SK-MEL-5 (cell line): Measurements from ENCODE around the gene PIP5KL1. TPM values are rescaled to one million over a fixed set of nuclear protein-coding genes. Genes with fewer than 3 reads are reported as not detected.

Experiments
- DNase-seq: peaks from one replicate; pipeline ENCODE4 v3.0.0-alpha.2; 2016; ENCODE audit warnings: low read depth, low spot score
- in situ Hi-C: cut with HindIII; loops from 2 replicates; pipeline ENCODE4 v1.10.0; 2016; ENCODE audit warnings: low sequenced_read_pairs, high pct_unique_total_duplicates, low pct_unique_long_range_greater_than_20kb
- total RNA-seq: library from RNA; depleted of rRNA; stranded (reverse); fragments of >200 nt; shearing (Covaris generic); gene quantifications from 2 replicates; pipeline ENCODE4 v1.2.3, GENCODE V29; 2014; rRNA removed

The PIP5KL1 gene
- total RNA-seq, 1 experiment from 2014 or later, result 0.32 TPM

DNA sequence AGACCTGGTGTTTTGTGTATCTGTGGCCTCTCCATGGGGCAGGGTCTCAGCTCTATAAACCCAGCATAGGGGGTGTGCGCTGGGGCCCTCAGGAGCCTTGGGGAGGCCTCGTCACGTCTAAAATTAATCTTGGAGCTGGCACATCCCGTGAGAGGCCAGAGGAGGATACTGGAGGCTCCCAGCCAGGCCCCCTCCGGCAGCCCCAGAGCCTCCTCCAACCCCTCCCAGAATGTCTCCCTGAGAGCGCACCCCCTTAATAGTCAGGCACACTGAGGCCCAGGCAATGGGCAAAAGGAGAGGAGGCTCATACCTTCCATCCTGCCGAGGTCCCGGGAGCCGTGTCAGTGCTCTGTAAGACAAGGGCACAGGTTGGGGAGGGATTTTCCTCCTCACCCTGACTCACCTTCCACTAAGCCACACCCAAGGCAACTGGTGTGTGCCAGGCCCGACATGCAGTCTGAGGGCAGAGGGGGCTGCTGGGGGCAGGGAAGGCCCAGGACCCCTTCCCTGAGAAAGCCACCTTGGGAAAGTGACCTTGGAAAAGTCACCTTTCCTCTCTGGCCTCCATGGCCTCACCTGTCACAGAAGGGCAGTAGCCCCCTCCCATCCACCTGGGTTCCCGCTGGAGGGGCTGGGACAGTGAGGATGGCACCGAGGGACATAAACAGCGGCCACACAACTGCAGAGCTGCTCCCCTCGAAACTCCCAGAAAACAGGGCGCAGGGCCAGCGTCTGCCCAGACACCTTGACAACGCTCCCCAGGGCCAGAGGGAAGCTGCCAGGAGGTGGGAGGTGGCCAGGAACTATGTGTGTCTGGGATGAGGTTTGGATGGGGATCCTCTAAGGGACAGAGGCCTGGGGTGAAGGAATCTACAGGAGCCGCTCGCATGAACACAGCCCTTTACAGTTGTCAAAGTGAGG is 56.0 kb downstream of the PIP5KL1 start:
- in situ Hi-C loops, result no loop called here
- no peak for DNase-seq

DNA sequence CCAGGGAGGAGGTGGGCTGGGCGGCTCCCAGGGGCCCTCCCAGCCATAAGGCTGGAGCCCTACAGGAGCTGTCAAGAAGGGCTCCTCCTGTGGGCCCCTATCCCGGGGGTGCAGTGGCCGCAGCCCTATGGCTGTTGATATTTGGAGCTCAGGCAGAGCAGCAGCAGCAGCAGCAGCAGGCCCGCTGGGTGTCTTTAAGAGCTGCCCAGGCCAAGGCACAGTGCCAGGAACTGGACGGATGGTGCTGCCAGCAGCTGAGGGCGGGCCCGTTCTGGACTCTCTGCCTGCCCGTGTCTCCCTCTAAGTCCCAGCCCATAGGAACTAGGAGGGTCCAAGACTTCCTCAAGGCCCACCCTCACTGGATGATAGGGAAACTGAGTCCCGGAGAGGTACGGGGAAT is 56.7 kb downstream of the PIP5KL1 start:
- in situ Hi-C loops, result no loop called here
- DNase-seq, result no peak

DNA sequence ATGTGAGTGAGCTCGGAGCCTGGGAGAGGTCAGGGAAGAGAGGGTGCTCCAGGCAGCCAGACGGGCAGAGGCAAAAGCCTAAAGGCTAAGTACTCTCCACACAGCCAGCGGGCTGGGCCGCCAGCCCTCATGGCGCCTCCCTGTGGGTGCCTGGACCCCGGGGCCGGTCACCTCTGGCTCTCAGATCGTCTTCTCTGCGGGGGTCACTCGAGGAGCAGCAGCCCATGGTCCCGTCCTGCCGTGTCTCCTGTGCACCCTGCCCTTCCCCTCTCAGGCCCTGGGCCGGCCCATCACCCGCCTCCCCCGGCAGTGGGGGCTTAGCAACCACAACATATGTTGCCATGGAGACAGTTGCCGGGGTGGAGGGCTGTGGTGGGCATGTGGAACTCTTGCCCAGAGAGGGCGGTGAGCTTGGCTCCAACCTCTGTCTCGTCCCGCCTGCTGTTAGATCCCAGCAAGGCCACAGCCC is 57.3 kb downstream of the PIP5KL1 start:
- no peak for DNase-seq
- in situ Hi-C loops, result no loop called here

DNA sequence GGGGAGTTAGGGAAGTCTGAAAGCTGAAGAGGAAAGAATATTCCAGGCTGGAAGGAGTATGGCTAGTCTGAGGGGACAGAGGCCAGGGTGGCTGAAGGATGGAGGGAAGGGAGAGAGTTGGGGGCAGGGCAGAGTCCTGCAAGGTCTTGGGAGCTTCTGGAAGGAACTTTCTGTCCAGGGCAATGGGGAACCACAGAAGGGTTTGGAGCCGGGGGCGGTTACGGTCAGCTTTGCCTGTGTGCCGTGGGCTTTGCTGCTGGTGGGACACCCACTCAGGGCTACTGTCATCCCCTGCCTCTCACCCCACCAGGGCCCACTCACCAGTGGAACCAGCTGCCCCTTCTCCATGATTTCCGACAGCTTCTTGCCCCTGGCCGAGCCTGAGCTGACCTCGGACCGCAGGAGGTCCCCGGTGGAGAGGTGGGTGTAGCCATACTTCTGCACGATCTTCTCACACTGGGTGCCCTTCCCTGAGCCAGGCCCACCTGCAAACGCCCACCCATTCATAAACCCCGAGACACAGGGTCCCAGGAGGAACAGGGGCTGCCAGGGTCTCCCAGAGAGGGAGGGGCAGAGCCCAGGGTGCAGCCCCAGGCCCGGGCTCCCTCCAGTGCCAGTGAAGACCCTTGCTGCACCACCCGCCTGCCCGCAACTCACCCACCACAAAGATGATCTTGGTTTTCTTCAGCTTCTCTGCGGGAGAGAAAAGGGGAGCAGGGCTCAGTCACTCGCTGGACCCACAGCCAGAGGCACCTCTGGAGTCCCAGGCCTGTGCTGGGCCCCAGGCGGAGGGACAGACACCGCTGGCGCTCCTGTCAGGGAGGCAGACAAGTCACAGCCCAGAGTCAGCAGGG is 58.0 kb downstream of the PIP5KL1 start:
- no peak for DNase-seq
- in situ Hi-C loops, result no loop called here

DNA sequence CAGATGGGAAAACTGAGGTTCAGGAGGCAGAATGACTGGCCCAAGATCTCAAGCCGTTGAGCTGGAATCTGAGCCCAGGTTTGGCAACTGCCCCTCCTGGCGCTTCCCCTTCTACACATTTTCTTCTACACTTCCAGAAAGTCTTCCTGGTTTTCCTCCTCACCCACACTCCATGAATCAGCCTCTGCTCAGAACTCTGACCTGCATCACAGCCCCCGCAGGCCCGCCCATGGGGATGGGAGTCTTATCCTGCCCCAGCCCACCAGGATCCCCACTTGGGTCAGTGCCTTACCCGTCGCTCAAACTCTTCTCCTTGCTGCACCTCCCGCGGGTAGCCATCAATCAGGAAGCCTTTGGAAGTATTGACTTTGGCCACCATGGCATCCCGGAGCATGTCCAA is 59.0 kb downstream of the PIP5KL1 start:
- in situ Hi-C loops, result no loop called here
- no peak for DNase-seq

DNA sequence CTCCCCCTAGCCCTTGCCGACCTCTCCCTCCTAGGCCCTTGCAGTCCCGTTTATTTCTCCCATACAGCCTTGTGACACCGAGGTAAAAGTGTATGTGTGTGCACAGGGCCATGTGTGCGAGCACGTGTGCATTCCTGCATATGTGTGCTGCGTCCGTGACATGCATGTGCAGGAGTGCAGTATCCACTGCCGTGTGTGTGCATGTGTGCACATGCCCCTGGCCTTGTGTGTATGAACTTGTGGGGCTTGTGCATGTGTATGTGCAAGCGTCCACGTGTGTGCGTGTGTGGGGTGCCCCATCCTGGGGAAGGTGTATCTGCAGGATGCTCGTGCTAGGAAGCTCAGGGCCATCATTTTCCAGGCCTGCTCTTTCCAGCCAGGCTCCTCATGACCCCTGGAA is 59.7 kb downstream of the PIP5KL1 start:
- DNase-seq, result no peak
- in situ Hi-C loops, result no loop called here

Other genes starting within 250 kb of the PIP5KL1 start
- 0.11 TPM in 2 replicates for gene CFAP157, start 223.8 kb downstream of the PIP5KL1 start, total RNA-seq
- gene PTRH1, start 215.1 kb downstream of the PIP5KL1 start, total RNA-seq, result 26.9 and 35.5 TPM in 2 replicates
- 0.11 and 0.16 TPM in 2 replicates for gene TTC16, start 214.7 kb downstream of the PIP5KL1 start, total RNA-seq
- gene TOR2A, start 195.5 kb downstream of the PIP5KL1 start, total RNA-seq, result 9.0 and 10.5 TPM in 2 replicates
- 0.08 and 0.11 TPM in 2 replicates for gene SH2D3C, start 152.1 kb downstream of the PIP5KL1 start, total RNA-seq
- 22.1 and 32.7 TPM in 2 replicates for gene CDK9, start 144.7 kb downstream of the PIP5KL1 start, total RNA-seq
- 41.4 and 45.2 TPM in 2 replicates for gene FPGS, start 127.9 kb downstream of the PIP5KL1 start, total RNA-seq
- 3.7 and 5.5 TPM in 2 replicates for gene ENG, start 76.1 kb downstream of the PIP5KL1 start, total RNA-seq
- 50.6 and 53.0 TPM in 2 replicates for gene AK1, start 53.1 kb downstream of the PIP5KL1 start, total RNA-seq
- gene ST6GALNAC6, start 31.2 kb downstream of the PIP5KL1 start, total RNA-seq, result 10.1 TPM in 2 replicates
- gene ST6GALNAC4, start 13.7 kb downstream of the PIP5KL1 start, total RNA-seq, result 5.2 and 7.4 TPM in 2 replicates
- gene DPM2, start 7.1 kb upstream of the PIP5KL1 start, total RNA-seq, result 31.4 and 34.9 TPM in 2 replicates
- gene EEIG1, start 50.2 kb upstream of the PIP5KL1 start, total RNA-seq, result 28.5 and 31.1 TPM in 2 replicates
- 11.9 and 15.1 TPM in 2 replicates for gene NAIF1, start 136.5 kb upstream of the PIP5KL1 start, total RNA-seq
- gene SLC25A25, start 137.5 kb upstream of the PIP5KL1 start, total RNA-seq, result 26.5 and 30.8 TPM in 2 replicates
- gene PTGES2, start 197.0 kb upstream of the PIP5KL1 start, total RNA-seq, result 122 and 123 TPM in 2 replicates
- not detected in 2 replicates for gene LCN2, start 218.7 kb upstream of the PIP5KL1 start, total RNA-seq
- gene BBLN, start 229.5 kb upstream of the PIP5KL1 start, total RNA-seq, result 102 and 133 TPM in 2 replicates